Uterus (tissue), 2 donors: ENCODE results near the gene C9orf78.

Experiments
- CTCF ChIP-seq, 4 experiments: fragments of 200-600 bp in 2 of 4; fragments of 450-650 bp in 2 of 4; sonication (generic) in 2 of 4; IDR thresholded peaks; one replicate each; pipeline ENCODE4 v1.5.1; 2016 to 2019; ENCODE audit warnings: antibody characterized with exemption in 4 of 4, mild to moderate bottlenecking in 2 of 4, moderate library complexity in 1 of 4
- POLR2A ChIP-seq, 2 donors: fragments of 450-650 bp; IDR thresholded peaks; one replicate each; pipeline ENCODE4 v1.6.1; 2016; ENCODE audit warnings: antibody characterized with exemption in 2 of 2, mild to moderate bottlenecking in 1 of 2, moderate library complexity in 1 of 2

DNA sequence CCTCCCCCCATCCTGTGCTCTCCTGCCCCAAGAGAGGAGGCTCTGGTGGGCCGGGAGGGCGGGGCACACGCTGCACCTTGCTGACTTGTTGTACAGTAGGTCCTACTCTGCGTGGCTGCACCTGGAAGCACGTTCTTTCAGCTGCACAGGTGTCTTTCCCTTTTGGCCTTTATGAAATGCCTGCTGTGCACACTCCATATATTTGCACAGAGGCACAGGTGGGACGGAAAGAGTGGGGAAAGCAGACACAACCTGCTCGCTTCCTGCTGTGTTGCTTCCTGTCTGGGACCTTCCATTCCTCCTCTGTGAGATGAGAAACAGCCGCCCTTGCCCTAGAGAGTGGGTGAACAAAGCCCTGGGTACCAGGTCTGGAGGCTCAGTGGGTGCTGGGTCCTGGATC lies 5.0 kb upstream of the C9orf78 start:
- TF ChIP-seq CTCF (IDR thresholded peaks at IDR 0.05) (no peak), POLR2A (IDR thresholded peaks at IDR 0.05) (no peak)
